Measurements from ENCODE around the gene OAF.

DNA sequence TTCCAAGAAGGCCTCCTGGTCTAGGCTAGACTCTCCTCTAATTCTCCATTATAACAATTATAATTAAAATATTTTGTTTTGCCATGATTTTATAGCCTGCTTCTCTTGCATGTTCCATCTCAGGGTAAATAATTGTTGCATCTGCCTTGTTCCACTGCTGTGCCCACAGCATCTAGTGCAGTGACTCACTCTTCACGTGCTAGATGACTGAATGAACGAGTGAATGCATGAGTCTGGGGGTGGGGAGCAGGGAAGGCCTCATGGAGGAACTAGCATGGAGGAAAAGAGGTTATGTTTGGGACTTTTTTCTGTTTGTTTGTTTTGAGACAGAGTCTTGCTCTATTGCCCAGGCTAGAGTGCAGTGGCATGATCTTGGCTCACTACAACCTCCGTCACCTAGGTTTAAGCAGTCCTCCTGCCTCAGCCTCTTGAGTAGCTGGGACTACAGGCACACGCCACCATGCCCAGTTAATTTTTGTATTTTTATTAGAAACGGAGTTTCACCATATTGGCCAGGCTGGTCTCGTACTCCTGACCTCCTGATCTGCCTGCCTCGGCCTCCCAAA is 5.2 kb upstream of the OAF start:
- no peak for TF ChIP-seq POLR2A (IDR thresholded peaks at IDR 0.05)
- no peak for TF ChIP-seq CTCF (IDR thresholded peaks at IDR 0.05)
- TF ChIP-seq EP300 (IDR thresholded peaks at IDR 0.05): no peak
